ENCODE results near the gene DBT. TPM values are rescaled to one million over a fixed set of nuclear protein-coding genes. Genes with fewer than 3 reads are reported as not detected.
"Not testable (repeated sequence)": the region's sequence is repeated elsewhere in the genome, so short reads cannot be mapped to it uniquely, and the experiment has no call there.

Gene DBT
- polyA plus RNA-seq, 1 donor from 2014 or later = 9.0 TPM

DNA sequence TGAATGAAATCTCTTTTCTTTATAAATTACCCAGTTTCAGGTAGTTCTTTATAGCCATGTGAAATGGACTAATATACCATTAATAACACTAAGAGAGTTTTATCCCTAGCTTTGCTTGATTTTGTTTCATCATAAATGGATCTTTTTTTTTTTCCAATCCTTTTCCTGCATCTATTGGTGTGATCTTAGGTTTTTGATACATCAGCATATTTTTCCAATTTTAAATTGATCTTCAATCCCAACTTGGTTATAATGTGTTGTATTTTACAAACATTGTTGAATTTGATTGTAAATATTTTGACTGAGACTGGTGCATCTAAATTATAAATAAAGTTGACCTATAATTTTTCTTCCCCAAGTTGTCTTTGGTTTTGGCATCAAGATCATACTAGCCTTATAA, 12.1 kb upstream of the DBT start:
- TF ChIP-seq RAD21 (conservative IDR thresholded peaks at IDR 0.05) (no peak), TAF1 (IDR thresholded peaks at IDR 0.05; ENCODE audit: low read depth) (no peak), MXI1 (conservative IDR thresholded peaks at IDR 0.05; ENCODE audit: poor library complexity, severe bottlenecking) (no peak), EZH2 (IDR thresholded peaks at IDR 0.05; ENCODE audit: borderline replicate concordance, insufficient read depth, low read length, poor library complexity, severe bottlenecking) (no peak), CTCF (IDR thresholded peaks at IDR 0.05; ENCODE audit: poor library complexity, severe bottlenecking) (no peak), SMC3 (conservative IDR thresholded peaks at IDR 0.05; ENCODE audit: poor library complexity) (no peak), POLR2AphosphoS5 (IDR thresholded peaks at IDR 0.05) (no peak), EP300 (conservative IDR thresholded peaks at IDR 0.05; ENCODE audit: poor library complexity, severe bottlenecking) (no peak)
- TF ChIP-seq, protein P1, sequence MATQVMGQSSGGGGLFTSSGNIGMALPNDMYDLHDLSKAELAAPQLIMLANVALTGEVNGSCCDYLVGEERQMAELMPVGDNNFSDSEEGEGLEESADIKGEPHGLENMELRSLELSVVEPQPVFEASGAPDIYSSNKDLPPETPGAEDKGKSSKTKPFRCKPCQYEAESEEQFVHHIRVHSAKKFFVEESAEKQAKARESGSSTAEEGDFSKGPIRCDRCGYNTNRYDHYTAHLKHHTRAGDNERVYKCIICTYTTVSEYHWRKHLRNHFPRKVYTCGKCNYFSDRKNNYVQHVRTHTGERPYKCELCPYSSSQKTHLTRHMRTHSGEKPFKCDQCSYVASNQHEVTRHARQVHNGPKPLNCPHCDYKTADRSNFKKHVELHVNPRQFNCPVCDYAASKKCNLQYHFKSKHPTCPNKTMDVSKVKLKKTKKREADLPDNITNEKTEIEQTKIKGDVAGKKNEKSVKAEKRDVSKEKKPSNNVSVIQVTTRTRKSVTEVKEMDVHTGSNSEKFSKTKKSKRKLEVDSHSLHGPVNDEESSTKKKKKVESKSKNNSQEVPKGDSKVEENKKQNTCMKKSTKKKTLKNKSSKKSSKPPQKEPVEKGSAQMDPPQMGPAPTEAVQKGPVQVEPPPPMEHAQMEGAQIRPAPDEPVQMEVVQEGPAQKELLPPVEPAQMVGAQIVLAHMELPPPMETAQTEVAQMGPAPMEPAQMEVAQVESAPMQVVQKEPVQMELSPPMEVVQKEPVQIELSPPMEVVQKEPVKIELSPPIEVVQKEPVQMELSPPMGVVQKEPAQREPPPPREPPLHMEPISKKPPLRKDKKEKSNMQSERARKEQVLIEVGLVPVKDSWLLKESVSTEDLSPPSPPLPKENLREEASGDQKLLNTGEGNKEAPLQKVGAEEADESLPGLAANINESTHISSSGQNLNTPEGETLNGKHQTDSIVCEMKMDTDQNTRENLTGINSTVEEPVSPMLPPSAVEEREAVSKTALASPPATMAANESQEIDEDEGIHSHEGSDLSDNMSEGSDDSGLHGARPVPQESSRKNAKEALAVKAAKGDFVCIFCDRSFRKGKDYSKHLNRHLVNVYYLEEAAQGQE (IDR thresholded peaks at IDR 0.05; ENCODE audit: borderline replicate concordance) = no peak
- Histone ChIP-seq H3K79me2 (replicated peaks; ENCODE audit: insufficient read depth, low read length) (peaks cover 5% of the 10 kb centered on the region), H3K4me2 (ENCODE audit: low read length) (no peak overlapping the region), H3K9me2 (ENCODE audit: insufficient read depth, low read length) (no peaks in the 10 kb centered on the region), H3K4me3 (ENCODE audit: low read length) (no peak overlapping the region), H3K36me3 (ENCODE audit: insufficient read depth, low read length) (no peaks in the 10 kb centered on the region), H3K9me3 (ENCODE audit: low read length) (no peaks in the 10 kb centered on the region), H3K27me3 (ENCODE audit: insufficient read depth, low read depth, low read length) (no peaks in the 10 kb centered on the region), H2AFZ (ENCODE audit: low read depth, low read length) (no peak overlapping the region), H4K20me1 (ENCODE audit: insufficient read depth) (no peaks in the 10 kb centered on the region), H3F3A (ENCODE audit: insufficient read depth, low read length, poor library complexity, severe bottlenecking) (no peaks in the 10 kb centered on the region), H3K27ac (ENCODE audit: low read length) (no peak overlapping the region), H3K9ac (ENCODE audit: low read length) (no peak overlapping the region)

DNA sequence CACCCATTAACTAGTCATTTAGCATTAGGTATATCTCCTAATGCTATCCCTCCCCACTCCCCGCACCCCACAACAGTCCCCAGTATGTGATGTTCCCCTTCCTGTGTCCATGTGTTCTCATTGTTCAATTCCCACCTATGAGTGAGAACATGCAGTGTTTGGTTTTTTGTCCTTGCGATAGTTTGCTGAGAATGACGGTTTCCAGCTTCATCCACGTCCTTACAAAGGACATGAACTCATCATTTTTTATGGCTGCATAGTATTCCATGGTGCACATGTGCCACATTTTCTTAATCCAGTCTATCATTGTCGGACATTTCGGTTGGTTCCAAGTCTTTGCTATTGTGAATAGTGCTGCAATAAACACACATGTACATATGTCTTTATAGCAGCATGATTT, 8.8 kb upstream of the DBT start:
- H3K4me2 ChIP-seq (ENCODE audit: low read length); H3K27me3 ChIP-seq (ENCODE audit: insufficient read depth, low read depth, low read length); H3K27ac ChIP-seq (ENCODE audit: low read length); H3K9ac ChIP-seq (ENCODE audit: low read length); H3K79me2 ChIP-seq (replicated peaks; ENCODE audit: insufficient read depth, low read length); H3F3A ChIP-seq (ENCODE audit: insufficient read depth, low read length, poor library complexity, severe bottlenecking); H3K9me2 ChIP-seq (ENCODE audit: insufficient read depth, low read length); H4K20me1 ChIP-seq (ENCODE audit: insufficient read depth); H2AFZ ChIP-seq (ENCODE audit: low read depth, low read length); H3K4me3 ChIP-seq (ENCODE audit: low read length); H3K9me3 ChIP-seq (ENCODE audit: low read length); H3K36me3 ChIP-seq (ENCODE audit: insufficient read depth, low read length): not testable (repeated sequence)

GRCh38 chr1:100256273-100256672, 6.6 kb upstream of the DBT start:
- H3F3A ChIP-seq (ENCODE audit: insufficient read depth, low read length, poor library complexity, severe bottlenecking); H3K9me3 ChIP-seq (ENCODE audit: low read length); H3K27ac ChIP-seq (ENCODE audit: low read length); H3K4me2 ChIP-seq (ENCODE audit: low read length); H3K4me3 ChIP-seq (ENCODE audit: low read length); H3K9ac ChIP-seq (ENCODE audit: low read length); H3K9me2 ChIP-seq (ENCODE audit: insufficient read depth, low read length); H3K27me3 ChIP-seq (ENCODE audit: insufficient read depth, low read depth, low read length); H2AFZ ChIP-seq (ENCODE audit: low read depth, low read length); H3K79me2 ChIP-seq (replicated peaks; ENCODE audit: insufficient read depth, low read length); H4K20me1 ChIP-seq (ENCODE audit: insufficient read depth); H3K36me3 ChIP-seq (ENCODE audit: insufficient read depth, low read length): not testable (repeated sequence)
